Calu3 (cell line): ENCODE results near the gene PRRG2. TPM values are rescaled to one million over a fixed set of nuclear protein-coding genes. Genes with fewer than 3 reads are reported as not detected.

Experiments used
- BruUV-seq: library from RNA; stranded (reverse); fragments of 400-500 nt; replicated peaks from 2 replicates; lab custom pipeline; 2021; lab: Mats Ljungman, UMichigan
- CTCF ChIA-PET: fragments of 300-600 bp; sonication (Branson Sonifier 250); formaldehyde crosslinking; loops from one replicate; lab custom pipeline; 2022; ENCODE audit warnings: antibody characterized with exemption; lab: Charles Lee
- DNase-seq: peaks from one replicate; pipeline ENCODE4 v3.0.0; 2022
- H3K27ac Mint-ChIP-seq: one replicate; pipeline ENCODE4 v1.8.0; 2022; ENCODE audit warnings: mixed read lengths; ENCODE audit not compliant: unreplicated experiment
- H3K27me3 Mint-ChIP-seq: one replicate; pipeline ENCODE4 v1.8.0; 2022; ENCODE audit warnings: mixed read lengths; ENCODE audit not compliant: unreplicated experiment
- H3K36me3 Mint-ChIP-seq: one replicate; pipeline ENCODE4 v1.8.0; 2022; ENCODE audit warnings: mild to moderate bottlenecking, moderate library complexity, mixed read lengths; ENCODE audit not compliant: insufficient read depth, unreplicated experiment
- H3K4me1 Mint-ChIP-seq: one replicate; pipeline ENCODE4 v1.8.0; 2022; ENCODE audit warnings: mild to moderate bottlenecking, low read depth, mixed read lengths; ENCODE audit not compliant: unreplicated experiment
- H3K4me3 Mint-ChIP-seq: one replicate; pipeline ENCODE4 v1.8.0; 2022; ENCODE audit warnings: mild to moderate bottlenecking, low read depth, moderate library complexity, mixed read lengths; ENCODE audit not compliant: unreplicated experiment
- H3K9me3 Mint-ChIP-seq: one replicate; pipeline ENCODE4 v1.8.0; 2022; ENCODE audit warnings: low read depth, mixed read lengths; ENCODE audit not compliant: unreplicated experiment
- intact Hi-C: fragments of 100-400 bp; cut with micrococcal nuclease; formaldehyde crosslinking; loops from one replicate; pipeline ENCODE4 v1.10.0; 2022; ENCODE audit not compliant: unreplicated experiment
- total RNA-seq: library from RNA; stranded (reverse); gene quantifications from 2 replicates; pipeline ENCODE4 v1.2.3, GENCODE V29; 2022
- TF ChIP-seq, protein P1 (sequence below): fragments of 200-600 bp; IDR thresholded peaks from one replicate; pipeline ENCODE4 v1.8.0; 2022; ENCODE audit warnings: antibody characterized with exemption; ENCODE audit not compliant: unreplicated experiment

PRRG2 gene
- total RNA-seq, 1 experiment from 2014 or later = 22.1 TPM

GRCh38 chr19:49573425-49573824 is 7.7 kb upstream of the PRRG2 start:
- no TSS peak for BruUV-seq
- intact Hi-C loops = loop anchor here (5.0 kb wide), 2 partner anchors 109 to 181 kb away; no protein-coding TSS in a partner anchor
- CTCF ChIA-PET = no interaction called here
- peaks cover 17% of the 10 kb centered on the region for H3K36me3 Mint-ChIP-seq
- no peaks in the 10 kb centered on the region for H3K27me3 Mint-ChIP-seq
- H3K4me3 Mint-ChIP-seq = no peak overlapping the region
- no peaks in the 10 kb centered on the region for H3K9me3 Mint-ChIP-seq
- H3K27ac Mint-ChIP-seq = no peak overlapping the region
- DNase-seq = no peak
- TF ChIP-seq, protein P1, sequence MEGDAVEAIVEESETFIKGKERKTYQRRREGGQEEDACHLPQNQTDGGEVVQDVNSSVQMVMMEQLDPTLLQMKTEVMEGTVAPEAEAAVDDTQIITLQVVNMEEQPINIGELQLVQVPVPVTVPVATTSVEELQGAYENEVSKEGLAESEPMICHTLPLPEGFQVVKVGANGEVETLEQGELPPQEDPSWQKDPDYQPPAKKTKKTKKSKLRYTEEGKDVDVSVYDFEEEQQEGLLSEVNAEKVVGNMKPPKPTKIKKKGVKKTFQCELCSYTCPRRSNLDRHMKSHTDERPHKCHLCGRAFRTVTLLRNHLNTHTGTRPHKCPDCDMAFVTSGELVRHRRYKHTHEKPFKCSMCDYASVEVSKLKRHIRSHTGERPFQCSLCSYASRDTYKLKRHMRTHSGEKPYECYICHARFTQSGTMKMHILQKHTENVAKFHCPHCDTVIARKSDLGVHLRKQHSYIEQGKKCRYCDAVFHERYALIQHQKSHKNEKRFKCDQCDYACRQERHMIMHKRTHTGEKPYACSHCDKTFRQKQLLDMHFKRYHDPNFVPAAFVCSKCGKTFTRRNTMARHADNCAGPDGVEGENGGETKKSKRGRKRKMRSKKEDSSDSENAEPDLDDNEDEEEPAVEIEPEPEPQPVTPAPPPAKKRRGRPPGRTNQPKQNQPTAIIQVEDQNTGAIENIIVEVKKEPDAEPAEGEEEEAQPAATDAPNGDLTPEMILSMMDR = no peak
- peaks cover 10% of the 10 kb centered on the region for H3K4me1 Mint-ChIP-seq

- CTCF ChIA-PET = interaction anchor here (0.7 kb wide), 1 partner anchor 126 kb away, joined by 3 read pairs; no protein-coding TSS in a partner anchor
- H3K9me3 Mint-ChIP-seq = no peaks in the 10 kb centered on the region
- no peak overlapping the region for H3K4me3 Mint-ChIP-seq
- TF ChIP-seq, protein P1 = no peak
- intact Hi-C loops = loop anchor here (5.0 kb wide), 2 partner anchors 108 to 182 kb away; no protein-coding TSS in a partner anchor
- no TSS peak for BruUV-seq
- H3K27me3 Mint-ChIP-seq = no peaks in the 10 kb centered on the region
- DNase-seq = no peak
- H3K4me1 Mint-ChIP-seq = peaks cover 19% of the 10 kb centered on the region
- peaks cover 17% of the 10 kb centered on the region for H3K36me3 Mint-ChIP-seq
- H3K27ac Mint-ChIP-seq = no peak overlapping the region
These were observed 6.8 kb upstream of the PRRG2 start for GRCh38 chr19:49574206-49574755.

GRCh38 chr19:49579193-49579592 is 1.9 kb upstream of the PRRG2 start:
- Mint-ChIP-seq H3K4me1 (peaks cover 23% of the 10 kb centered on the region), H3K27me3 (no peaks in the 10 kb centered on the region), H3K36me3 (peaks cover 47% of the 10 kb centered on the region), H3K27ac (no peak overlapping the region), H3K4me3 (peak overlapping the region; percentile 97), H3K9me3 (no peaks in the 10 kb centered on the region)
- no TSS peak for BruUV-seq
- TF ChIP-seq, protein P1 = no peak
- CTCF ChIA-PET = interaction anchor here (2.8 kb wide), 1 partner anchor 9 kb away, joined by 25 read pairs; no protein-coding TSS in a partner anchor
- no peak for DNase-seq
- intact Hi-C loops = no loop called here

DNA sequence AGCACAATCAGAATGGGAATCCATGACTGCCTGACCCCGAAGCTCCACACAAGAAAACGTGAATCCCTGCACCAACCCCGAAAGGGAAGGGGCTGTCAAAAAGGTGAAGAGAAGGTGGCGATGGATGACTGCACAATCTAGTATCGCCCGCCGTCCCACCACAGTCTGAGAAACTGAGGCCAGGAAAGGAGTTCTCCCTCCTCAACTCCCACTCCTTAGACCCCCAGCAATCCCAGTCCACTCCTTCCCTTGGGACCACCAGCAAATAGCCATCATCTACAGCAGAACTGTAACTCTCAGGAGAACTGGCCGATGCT is 1.2 kb upstream of the PRRG2 start:
- intact Hi-C loops = no loop called here
- BruUV-seq = no TSS peak
- DNase-seq = no peak
- H3K27me3 Mint-ChIP-seq = no peaks in the 10 kb centered on the region
- peak overlapping the region; percentile 97 for H3K27ac Mint-ChIP-seq
- TF ChIP-seq, protein P1 = no peak
- peaks cover 44% of the 10 kb centered on the region for H3K36me3 Mint-ChIP-seq
- CTCF ChIA-PET = interaction anchor here (0.7 to 2.8 kb wide), 6 partner anchors 9 to 160 kb away, joined by 3 to 25 read pairs (median 3); partner anchors contain the start of gene PRR12
- peaks cover 23% of the 10 kb centered on the region for H3K4me1 Mint-ChIP-seq
- peak overlapping the region; percentile 97 for H3K4me3 Mint-ChIP-seq
- no peaks in the 10 kb centered on the region for H3K9me3 Mint-ChIP-seq
